GM19035 (cell line): Measurements from ENCODE around the gene VGF.
"Not testable (repeated sequence)": the region's sequence is repeated elsewhere in the genome, so short reads cannot be mapped to it uniquely, and the experiment has no call there.

ENCODE experiments used
- ATAC-seq: cut with Tn5 transposase; IDR thresholded peaks from one replicate; pipeline ENCODE4 v1.9.1; 2021; ENCODE audit not compliant: unreplicated experiment

Gene VGF

GRCh38 chr7:101165075-101165957, at the start of gene VGF:
VGF (minus strand) TSS chr7:101165569; CDS start chr7:101164843, 726 bp downstream.
- ATAC-seq, result peak; percentile 69

- no peak for ATAC-seq
These were observed 46.6 kb upstream of the VGF start for GRCh38 chr7:101212014-101212413.

GRCh38 chr7:101211501-101211900, 46.1 kb upstream of the VGF start:
- no peak for ATAC-seq

DNA sequence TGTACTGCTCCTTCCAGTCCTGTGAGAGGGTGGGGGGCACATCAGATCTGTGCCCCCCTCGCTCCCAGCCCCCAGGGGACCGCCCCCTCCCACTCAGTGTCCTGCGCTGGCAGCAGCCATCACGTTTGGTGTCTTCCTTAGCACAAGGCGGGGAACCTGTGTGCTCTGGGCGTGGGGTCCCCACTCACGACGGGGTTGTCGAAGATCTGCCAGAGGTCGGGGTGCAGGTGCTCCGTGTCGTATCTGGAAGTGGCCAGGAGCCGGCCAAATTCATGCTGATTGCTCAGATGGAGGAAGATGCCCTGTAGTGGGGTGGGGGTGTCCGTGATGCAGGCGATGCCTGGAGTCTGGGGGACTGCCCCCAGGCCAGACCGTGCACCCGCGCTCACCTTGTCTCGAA, 44.8 kb upstream of the VGF start:
- ATAC-seq, result no peak

- no peak for ATAC-seq
These were observed 43.4 kb upstream of the VGF start for GRCh38 chr7:101208794-101209193.

GRCh38 chr7:101207459-101207858, 42.1 kb upstream of the VGF start:
- ATAC-seq, result no peak

DNA sequence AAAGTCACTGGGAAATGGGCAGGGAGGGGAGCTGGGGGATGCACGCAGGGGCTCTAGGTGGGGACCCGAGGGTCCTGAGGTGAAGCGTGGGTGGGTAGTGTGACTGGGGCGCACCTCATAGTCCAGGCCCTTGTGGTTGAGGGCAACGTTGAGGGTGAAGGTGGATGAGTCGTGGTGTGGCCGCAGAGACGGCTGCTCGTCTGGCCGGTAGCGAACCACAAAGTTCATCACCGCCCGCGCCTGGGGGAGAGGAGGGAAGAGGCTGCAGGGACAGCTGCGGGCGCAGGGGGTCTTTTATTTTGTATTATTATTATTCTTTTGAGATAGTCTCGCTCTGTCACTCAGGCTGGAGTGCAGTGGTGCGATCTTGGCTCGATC, 41.3 kb upstream of the VGF start:
- ATAC-seq, result no peak

DNA sequence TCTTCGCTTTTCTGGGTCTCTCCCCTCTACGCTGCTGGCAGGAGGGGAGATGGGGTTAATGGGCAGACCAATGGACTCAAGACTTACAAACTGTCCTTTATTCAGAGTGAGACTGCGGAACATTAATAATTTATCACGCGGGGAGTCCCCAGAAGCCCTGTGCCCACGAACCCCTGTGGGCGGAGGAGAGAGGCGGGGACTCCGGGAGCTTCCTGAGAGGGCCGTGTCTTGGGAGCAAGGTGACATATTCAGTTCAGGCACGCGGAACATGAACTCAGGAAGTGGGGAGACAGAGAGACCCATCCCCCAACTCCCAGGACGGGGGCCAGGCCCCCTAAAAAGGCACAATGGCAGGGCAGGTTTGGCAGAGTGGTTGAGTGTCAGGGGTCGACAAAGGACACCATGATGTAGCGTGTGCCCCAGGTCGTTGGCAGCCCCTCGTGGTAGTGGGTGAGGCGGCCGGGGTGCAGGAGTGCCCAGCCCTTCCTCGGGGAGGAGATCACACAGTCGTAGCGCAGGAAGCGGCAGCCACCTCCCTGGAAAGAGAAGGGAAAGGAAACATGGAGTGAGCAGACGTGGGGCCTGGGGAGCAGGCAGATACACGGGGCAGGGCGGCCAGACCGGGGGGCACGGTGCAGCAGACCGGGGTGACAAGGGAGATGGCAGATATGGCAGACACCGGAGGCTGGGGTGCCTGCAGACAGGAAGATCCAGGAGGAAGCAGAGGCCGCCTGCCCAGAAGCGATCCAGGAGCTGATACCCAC, 40.7 kb upstream of the VGF start:
- ATAC-seq, result no peak

DNA sequence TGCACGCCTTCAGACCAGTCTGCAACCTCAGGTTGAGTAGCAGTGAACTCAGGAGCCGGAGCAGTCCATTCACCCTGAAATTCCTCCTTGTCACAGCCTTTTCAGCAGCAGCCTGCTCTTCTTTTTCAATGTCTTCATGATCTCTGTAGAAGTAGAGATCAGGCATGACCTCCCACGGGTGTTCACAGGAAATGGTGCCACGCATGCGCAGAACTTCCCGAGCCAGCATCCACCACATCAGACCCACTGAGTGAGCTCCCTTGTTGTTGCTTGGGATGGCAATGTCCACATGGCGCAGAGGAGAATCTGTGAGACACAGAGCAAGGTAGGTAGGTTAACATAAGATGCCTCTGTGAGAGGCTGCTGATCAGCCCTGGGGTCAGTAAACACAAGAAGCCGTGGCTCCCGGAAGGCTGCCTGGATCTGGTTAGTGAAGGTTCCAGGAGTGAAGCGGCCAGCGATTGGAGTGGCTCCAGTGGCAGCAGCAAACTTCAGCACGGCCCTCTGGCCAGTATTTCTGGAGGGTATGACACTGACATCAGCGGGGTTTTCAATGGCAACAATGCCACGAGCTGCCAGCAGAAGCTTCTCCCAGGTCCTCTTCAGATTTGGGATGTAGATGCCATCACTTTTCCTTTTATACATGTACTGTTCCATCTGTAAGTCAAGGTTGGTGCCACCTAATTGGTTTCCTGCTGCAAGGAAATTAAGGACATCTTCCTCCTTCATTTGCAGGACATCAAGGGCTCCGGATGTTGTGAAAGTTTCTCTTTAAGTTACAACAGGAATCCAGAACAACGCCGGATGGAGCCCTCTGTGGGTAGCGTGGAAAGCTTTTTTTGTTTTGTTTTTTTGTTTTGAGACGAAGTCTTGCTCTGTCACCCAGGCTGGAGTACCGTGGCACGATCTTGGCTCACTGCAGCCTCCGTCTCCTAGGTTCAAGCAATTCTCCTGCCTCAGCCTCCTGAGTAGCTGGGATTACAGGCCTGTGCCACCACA, 38.7 kb upstream of the VGF start:
- ATAC-seq, result not testable (repeated sequence)

GRCh38 chr7:101202603-101202918, 37.2 kb upstream of the VGF start:
- no peak for ATAC-seq

GRCh38 chr7:101201695-101202602, 36.6 kb upstream of the VGF start:
- no peak for ATAC-seq

GRCh38 chr7:101200862-101201599, 35.7 kb upstream of the VGF start, which contains the start of gene MOGAT3:
MOGAT3 (minus strand) TSS chr7:101201036; CDS start chr7:101200854, 182 bp downstream.
- ATAC-seq, result no peak

DNA sequence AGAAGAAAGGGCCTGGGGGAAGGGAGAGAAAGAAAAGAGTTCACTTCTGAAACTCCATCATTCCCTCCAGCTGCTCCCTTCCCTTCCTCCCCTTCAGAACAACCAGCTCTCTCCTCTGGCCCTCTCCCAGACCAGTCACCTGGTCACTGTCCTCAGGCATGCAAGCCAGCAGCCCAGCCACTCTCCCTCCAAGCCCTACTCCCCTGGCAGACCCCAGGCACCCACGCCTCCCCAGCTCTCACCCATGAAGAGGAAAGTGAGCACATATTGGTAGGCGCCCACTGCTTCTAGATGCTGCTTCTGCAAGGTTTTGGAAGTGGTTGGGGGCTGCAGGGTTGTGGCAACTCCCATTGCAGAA, 35.1 kb upstream of the VGF start:
- no peak for ATAC-seq

DNA sequence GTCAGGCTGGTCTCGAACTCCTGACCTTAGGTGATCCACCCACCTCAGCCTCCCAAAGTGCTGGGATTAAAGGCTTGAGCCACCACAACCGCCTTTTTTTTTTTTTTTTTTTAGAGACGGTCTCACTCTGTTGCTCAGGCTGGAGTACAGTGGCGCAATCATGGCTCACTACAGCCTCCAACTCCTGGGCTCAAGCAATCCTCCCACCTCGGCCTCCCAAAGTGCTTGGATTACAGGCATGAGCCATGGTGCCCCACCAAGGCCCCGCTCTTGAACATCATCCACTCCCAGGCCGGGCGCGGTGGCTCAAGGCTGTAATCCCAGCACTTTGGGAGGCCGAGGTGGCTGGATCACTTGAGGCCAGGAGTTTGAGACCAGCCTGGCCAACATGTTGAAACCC, 34.2 kb upstream of the VGF start:
- not testable (repeated sequence) for ATAC-seq

DNA sequence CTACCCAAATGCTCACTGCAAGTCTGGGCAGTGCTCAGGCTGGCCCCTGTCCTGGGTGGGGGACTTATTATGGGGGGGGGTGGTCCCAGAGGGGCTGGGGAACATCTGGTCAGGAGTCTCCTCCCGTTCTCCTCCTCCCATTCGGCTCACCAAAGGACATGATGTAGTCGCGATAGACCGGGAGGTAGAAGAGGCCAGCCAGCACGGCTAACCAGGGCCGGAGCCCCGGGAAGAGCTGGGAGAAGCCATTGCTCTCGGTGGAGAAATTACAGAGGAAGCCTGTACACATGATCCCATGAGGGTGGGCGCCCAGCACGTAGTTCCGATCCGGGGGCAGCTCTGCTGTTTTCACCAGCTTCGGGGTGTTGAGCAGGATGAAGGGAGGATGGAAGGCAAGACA, 33.1 kb upstream of the VGF start:
- no peak for ATAC-seq

DNA sequence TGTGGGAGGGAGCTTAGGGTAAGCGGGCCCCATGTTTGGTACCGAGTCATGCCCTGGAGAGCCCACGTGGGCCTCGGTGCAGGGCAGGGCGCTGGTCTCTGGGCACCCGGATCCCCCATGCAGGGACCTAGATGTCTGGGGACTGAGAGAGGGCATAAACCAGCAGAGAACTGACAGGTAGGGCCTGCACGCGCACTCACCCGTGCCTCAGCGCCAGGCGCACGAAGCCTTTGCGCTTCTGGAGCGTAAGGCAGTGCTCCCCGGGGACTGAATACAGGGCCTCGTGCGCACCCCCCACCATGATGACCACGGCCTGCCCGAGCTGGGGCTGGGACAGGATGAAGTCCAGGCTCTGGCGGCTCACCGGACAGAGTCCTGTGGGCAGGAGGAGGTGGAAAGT, 32.6 kb upstream of the VGF start:
- ATAC-seq, result no peak

- ATAC-seq, result no peak
These were observed 30.5 kb upstream of the VGF start for GRCh38 chr7:101195884-101196283.

DNA sequence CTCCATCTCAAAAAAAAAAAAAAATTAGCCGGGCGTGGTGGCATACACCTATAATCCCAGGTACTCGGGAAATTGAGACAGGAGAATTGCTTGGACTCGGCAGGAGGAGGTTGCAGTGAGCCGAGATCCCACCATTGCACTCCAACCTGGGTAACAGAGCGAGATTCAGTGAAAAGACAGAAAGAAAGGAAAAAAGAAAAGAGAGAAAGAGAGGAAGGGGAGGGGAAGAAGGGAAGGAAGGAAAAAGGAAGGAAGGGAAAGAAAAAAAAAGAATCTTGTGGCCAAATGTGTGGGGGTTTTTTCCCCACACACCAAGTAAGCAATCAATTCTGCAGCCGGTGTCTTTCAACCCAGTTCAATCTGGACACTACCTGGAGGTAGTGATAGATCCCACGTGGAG, 23.7 kb upstream of the VGF start:
- ATAC-seq, result no peak

- ATAC-seq, result no peak
These were observed 21.6 kb upstream of the VGF start for GRCh38 chr7:101186844-101187428.
